ENCODE measurements around the gene SPTLC1.
A peak's percentile ranks its signal among the peaks of the same experiment; 100 is the strongest.
"Not testable (repeated sequence)": the region's sequence is repeated elsewhere in the genome, so short reads cannot be mapped to it uniquely, and the experiment has no call there.

SPTLC1 gene

DNA sequence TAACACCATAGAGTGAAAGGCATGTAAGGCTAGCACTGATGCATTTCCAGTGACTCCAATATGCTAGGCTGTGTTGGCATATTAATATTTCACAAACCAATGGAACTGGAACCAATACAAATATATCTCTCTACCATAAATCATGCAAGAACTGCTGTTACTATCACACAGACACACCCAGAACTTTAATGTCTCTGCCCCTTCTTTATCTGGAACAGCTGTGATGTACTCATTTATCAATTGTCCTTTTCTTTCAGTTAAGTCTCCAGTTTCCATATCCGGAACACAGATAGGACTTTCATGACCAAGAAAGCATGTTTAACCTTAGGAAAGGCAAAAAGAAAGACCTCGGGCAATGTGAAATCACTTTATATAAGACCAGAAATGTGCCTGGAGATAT is 70.3 kb downstream of the SPTLC1 start:
- no peak for TF ChIP-seq POLR2A (IDR thresholded peaks at IDR 0.05; ENCODE audit: low read depth, low read length)
- no peak for FAIRE-seq
- DNase-seq (ENCODE audit: insufficient read length, low spot score) = no peak

DNA sequence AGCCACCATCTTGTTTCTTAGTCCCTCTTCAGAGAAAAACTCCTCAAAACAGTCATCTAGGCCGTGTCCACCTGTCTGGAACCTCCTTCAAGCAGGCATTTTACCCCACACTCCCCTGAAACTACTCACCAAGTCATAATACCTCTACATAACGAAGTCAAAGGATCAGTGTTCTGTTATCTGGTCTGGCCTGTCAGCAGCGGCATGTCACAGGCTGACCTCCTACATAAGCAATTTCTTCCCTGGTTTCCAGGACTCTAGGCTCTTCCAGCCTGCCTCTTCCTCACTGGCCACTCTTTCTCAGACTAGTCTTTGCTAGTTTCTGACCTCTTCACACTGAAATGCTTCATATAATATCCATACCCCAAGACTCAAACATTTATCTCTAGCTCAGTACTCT is 72.2 kb downstream of the SPTLC1 start:
- TF ChIP-seq POLR2A (IDR thresholded peaks at IDR 0.05; ENCODE audit: low read depth, low read length) = no peak

DNA sequence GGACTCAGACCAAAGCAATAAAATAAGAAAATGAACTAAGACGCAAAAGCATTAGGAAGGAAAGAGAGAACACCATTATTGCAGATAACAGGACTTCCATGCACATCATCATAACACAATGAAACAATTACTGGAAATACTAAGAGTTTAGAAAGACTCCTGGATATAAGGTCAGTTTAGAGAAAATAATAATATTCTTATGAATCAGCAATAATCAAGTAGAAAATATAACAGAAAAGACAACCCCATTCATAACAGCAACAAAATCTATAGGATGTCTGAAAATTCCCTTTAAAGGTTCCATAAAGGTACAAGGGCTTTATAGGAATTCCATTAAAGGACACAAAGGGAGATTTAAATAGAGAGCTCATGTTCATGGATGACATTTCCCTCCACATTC is 73.0 kb downstream of the SPTLC1 start:
- no peak for DNase-seq (ENCODE audit: insufficient read length, low spot score)
- no peak for FAIRE-seq
- TF ChIP-seq POLR2A (IDR thresholded peaks at IDR 0.05; ENCODE audit: low read depth, low read length) = no peak

More for the DNA sequence above, 72.2 kb downstream of the SPTLC1 start:
- DNase-seq (ENCODE audit: insufficient read length, low spot score) (no peak), FAIRE-seq (no peak)

DNA sequence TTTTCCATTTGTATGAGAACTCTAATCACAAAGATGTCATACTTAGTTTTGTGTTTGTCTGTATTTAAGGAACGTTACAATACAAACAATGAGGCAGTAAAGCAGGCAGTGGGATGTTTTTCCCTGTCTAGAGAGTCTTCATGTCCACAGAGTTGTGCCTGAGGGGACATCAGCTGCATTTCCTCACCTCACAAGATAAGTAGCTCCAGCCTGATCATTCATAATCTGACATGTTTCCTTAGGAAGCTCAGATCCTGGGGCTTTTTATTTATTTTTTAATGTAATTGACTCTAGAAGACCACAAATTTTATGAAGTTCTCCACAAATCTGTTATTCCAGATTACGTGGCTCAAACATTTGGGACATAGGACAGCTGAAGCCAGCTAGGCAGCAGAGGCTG is 78.5 kb downstream of the SPTLC1 start:
- DNase-seq (ENCODE audit: insufficient read length, low spot score) = no peak
- FAIRE-seq = no peak
- no peak for TF ChIP-seq POLR2A (IDR thresholded peaks at IDR 0.05; ENCODE audit: low read depth, low read length)

DNA sequence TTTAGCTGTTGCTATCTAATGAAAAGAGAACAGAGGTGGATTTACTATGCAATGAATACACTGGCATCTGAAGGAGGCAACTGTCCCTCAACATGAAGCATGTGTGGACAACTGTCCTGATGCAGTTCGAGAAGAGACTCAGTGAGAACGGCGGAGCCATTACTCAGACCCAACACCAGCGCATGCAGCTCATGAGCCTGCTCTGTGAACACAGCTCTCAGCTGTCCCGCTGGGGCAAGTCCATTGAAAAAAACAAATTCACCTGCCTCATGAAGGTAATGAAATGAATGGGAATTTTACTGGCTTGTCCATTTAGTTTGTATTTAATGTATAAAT is 78.8 kb downstream of the SPTLC1 start:
- DNase-seq (ENCODE audit: insufficient read length, low spot score) (no peak), FAIRE-seq (no peak)
- no peak for TF ChIP-seq POLR2A (IDR thresholded peaks at IDR 0.05; ENCODE audit: low read depth, low read length)

DNA sequence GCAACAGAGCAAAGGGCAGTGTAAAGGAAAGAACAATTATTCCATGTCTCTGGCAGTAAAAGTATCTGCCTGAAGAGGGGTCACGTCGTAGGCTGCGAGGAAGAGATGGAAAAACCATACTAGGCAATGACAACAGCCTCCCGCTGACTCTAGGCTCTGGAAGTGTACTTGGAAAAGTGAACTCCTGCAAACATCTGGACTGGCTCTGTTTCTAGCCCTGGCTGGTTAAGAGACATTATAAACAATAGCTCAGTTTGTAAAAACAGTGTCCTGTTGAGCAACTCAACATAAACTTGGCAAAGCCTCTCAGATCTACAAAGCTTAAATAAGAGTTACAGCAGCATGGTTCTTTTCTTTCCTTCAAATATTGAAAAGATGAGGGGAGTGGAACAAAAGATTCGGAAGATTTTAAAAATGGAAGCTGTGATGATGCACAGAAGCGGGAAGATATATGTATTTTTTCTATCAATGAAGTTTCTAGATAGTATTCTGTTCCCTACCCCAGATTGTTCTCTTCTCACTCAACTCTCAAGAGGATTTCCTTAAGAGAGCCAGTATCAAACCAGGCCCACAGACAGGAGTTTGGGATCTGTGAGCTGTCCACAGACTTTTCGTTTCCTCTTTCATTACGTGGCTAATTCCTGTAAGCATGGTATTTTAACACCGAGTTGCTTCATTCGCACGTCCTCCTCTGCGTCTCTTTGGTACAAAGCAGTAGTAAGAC is 79.4 kb downstream of the SPTLC1 start:
- FAIRE-seq = no peak
- no peak for TF ChIP-seq POLR2A (IDR thresholded peaks at IDR 0.05; ENCODE audit: low read depth, low read length)
- no peak for DNase-seq (ENCODE audit: insufficient read length, low spot score)

DNA sequence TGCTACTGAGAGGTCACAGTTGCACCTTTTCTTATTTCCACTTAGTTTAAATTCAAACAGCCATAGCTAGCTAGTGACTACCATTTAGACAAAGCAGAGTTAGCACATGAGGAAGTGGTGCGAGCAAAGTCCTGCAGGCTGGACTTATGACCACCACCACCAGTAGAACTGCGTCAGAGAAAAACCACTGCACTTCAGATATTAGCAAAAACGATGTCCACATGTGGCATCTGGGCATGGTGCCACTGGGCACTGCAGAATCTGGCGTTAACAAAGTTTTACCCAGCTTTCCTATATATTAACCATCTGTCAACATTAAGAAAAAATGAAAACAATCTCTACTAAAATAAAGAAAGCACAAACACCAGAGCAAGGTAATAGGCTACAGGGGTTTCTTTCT is 80.1 kb downstream of the SPTLC1 start:
- TF ChIP-seq POLR2A (IDR thresholded peaks at IDR 0.05; ENCODE audit: low read depth, low read length) = no peak
- DNase-seq (ENCODE audit: insufficient read length, low spot score) (no peak), FAIRE-seq (no peak)

DNA sequence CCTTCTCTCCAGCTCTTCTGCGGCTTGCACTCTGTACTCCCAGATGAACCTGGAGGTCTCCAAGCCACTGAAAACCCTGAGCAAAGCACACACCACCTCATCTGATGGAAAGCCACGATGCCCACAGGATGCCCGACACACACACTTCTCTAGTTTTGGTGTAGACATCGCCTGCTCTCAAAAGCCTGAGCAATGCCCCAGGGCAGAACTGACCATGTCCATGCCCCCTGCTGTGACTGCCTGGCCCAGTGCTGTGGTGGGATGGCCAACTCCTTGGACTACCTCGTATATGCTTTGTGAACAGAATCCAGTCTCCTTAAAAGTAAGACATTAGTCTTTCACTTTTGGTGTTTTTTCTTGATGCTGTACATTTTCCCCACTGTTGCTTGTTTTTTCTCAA is 81.2 kb downstream of the SPTLC1 start:
- no peak for TF ChIP-seq POLR2A (IDR thresholded peaks at IDR 0.05; ENCODE audit: low read depth, low read length)
- DNase-seq (ENCODE audit: insufficient read length, low spot score) = no peak
- FAIRE-seq = no peak

DNA sequence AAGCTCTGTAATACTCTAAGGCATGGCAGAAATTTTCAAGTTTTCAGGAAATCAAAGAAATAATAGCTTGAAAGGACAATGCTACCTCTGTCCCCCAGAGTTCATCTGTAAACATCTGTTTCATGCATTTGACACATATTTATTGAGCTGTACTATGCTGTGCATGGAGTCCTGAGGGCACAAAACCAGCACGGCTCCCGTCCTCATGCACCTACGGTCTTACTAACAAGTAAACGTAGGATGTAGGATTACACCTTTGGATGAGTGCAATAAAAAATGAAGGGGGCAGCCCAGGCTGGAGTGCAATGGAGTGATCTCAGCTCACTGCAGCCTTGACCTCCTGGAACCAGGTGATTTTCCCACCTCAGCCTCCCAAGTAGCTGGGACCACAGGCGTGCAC is 81.9 kb downstream of the SPTLC1 start:
- DNase-seq (ENCODE audit: insufficient read length, low spot score) (no peak), FAIRE-seq (no peak)
- no peak for TF ChIP-seq POLR2A (IDR thresholded peaks at IDR 0.05; ENCODE audit: low read depth, low read length)

DNA sequence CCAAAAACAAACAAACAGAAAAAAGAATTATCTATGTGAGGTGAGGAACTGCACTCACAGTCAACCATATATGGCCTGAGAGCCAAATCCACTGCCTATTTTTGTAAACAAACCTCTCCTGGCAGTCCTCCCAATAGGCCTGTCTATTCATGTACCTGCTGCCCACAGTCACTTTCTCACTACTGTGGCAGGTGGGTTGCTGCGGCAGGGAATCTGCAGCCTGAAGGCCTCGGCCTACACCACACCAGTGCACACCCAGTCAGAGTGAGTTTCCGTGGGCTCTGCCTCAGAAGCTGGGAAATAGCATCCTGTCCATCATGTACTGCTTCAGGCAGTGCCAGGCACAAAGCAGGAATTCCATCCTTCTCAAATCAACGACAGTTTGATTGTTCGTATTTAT is 82.3 kb downstream of the SPTLC1 start:
- FAIRE-seq (no peak), DNase-seq (ENCODE audit: insufficient read length, low spot score) (no peak)
- TF ChIP-seq POLR2A (IDR thresholded peaks at IDR 0.05; ENCODE audit: low read depth, low read length) = no peak

DNA sequence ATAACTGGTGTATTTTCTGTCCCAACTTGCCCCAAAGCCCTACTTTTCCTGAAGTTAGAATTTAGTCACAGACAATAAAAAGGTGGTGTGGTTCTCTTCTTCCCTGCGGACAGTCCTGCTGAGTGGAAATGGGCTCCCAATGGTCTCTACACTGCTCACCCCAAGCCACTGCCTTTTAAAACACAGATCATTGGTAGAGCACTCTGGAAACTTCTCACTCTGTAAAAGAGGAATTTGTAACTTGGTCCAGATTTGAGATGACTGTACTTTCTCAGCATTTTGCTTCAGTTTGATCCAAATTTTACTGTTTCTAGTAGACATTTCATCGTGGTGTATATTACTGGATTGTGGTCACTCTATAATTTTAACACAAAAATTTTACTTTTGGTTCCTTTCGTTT is 84.8 kb downstream of the SPTLC1 start:
- no peak for TF ChIP-seq POLR2A (IDR thresholded peaks at IDR 0.05; ENCODE audit: low read depth, low read length)
- FAIRE-seq = no peak
- DNase-seq (ENCODE audit: insufficient read length, low spot score) = no peak

DNA sequence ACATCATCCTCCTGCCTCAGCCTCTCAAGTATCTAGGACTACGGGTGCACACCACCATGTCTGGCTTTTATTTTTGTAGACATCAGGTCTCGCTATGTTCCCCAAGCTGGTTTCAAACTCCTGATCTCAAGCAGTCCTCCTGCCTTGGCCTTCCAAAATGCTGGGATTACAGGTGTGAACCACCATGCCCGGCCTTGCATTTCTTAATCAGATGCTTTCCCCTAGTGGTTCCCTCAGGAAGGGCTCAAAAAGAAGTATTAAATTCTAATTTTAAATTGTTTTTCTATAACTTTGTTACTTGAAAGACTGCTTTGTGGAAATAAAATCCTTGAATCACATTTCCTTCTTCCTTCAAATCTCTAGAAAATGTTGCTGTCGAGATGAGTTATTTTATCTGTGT is 85.7 kb downstream of the SPTLC1 start:
- no peak for TF ChIP-seq POLR2A (IDR thresholded peaks at IDR 0.05; ENCODE audit: low read depth, low read length)
- DNase-seq (ENCODE audit: insufficient read length, low spot score) (no peak), FAIRE-seq (peak; percentile 45)

DNA sequence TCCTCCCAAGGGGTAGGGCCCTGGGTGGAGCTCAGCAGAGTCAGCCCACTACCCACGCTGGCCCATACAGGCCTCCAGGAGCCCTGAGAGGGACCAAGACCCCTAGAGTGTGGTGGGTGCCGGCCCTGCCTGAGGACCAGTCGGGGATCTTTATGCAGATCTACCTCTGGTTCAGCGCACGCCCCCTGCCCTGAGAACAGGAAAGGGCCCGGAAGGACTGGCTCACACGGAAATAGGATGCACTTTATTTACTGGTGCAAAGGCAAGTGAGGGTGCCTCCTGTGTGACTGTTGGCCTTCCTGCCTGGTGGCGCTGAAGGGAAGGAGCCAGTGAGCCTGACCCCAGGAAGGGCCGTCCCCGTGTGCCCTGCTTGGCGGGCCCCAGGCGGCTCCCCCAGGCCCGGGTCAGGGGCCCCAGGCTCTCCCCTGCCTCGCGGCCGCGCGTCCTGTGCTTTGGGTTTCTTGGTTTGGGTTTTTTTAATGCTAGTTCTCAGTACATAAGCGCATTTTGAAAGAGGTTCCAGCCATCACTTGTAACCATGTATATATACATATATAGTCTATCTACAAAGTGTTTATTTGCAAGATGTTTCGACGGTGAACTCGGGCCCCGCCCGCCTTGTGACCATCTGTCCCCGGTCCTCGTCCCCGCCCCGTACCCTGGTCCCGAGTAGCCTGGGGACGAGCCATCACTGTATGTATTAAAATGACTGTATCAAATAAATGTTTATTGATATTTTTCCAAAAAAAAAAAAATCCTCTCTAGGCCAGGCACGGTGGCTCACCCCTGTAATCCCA is 88.8 kb downstream of the SPTLC1 start:
- no peak for TF ChIP-seq POLR2A (IDR thresholded peaks at IDR 0.05; ENCODE audit: low read depth, low read length)
- FAIRE-seq (no peak), DNase-seq (ENCODE audit: insufficient read length, low spot score) (no peak)

DNA sequence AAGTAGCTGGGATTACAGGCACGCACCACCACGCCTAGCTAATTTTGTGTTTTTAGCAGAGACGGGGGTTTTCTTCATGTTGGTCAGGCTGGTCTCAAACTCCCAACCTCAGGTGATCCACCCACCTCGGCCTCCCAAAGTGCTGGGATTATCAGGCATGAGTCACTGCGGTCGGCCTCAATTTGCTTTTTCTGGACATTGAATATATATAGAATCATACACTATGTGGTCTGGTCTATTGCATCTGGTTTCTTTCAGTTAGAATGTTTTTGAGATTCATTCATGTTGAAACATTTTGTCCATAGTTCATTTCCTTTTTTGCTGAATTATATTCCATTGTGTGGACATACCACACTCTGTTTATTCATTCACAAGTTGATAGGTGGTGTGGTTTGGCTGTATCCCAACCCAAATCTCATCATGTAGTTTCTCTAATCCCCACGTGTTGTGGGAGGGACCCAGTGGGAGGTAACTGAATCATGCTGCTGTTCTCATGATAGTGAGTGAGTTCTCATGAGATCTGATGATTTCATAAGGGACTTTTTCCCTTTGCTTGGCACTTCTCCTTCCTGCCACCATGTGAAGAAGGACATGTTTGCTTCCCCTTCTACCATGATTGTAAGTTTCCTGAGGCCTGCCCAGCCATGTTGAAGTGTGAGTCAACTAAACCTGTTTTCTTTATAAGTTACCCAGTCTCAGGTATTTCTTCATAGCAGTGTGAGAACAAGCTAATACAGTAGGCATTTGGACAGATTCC is 93.2 kb downstream of the SPTLC1 start:
- FAIRE-seq; DNase-seq (ENCODE audit: insufficient read length, low spot score): not testable (repeated sequence)
